Ascending aorta (tissue), 2 donors: ENCODE measurements around the gene MSN. TPM values are rescaled to one million over a fixed set of nuclear protein-coding genes. Genes with fewer than 3 reads are reported as not detected.
"Not testable (repeated sequence)": the region's sequence is repeated elsewhere in the genome, so short reads cannot be mapped to it uniquely, and the experiment has no call there.

ENCODE experiments used
- DNase-seq, 2 donors: peaks; one replicate each; pipeline ENCODE4 v3.0.0-alpha.2; 2019; ENCODE audit warnings: low spot score in 2 of 2
- H3K27ac ChIP-seq, 2 donors: fragments of 200-600 bp; sonication (generic); one replicate each; pipeline ENCODE4 v1.5.1; 2016 to 2017; ENCODE audit warnings: mild to moderate bottlenecking in 1 of 2
- H3K27me3 ChIP-seq: fragments of 200-600 bp; sonication (generic); one replicate; pipeline ENCODE4 v1.5.1; 2017
- H3K36me3 ChIP-seq, 2 donors: fragments of 200-600 bp; sonication (generic); one replicate each; pipeline ENCODE4 v1.5.1; 2016
- H3K4me1 ChIP-seq, 2 donors: fragments of 200-600 bp; sonication (generic); one replicate each; pipeline ENCODE4 v1.5.1; 2016 to 2017; ENCODE audit warnings: mild to moderate bottlenecking in 1 of 2
- H3K4me3 ChIP-seq, 2 donors: fragments of 200-600 bp; sonication (generic); one replicate each; pipeline ENCODE4 v1.5.1; 2016 to 2017; ENCODE audit warnings: mild to moderate bottlenecking in 1 of 2
- H3K9me3 ChIP-seq, 2 donors: fragments of 200-600 bp; sonication (generic); one replicate each; pipeline ENCODE4 v1.5.1; 2016
- CTCF ChIP-seq, 3 experiments: fragments of 200-600 bp in 2 of 3; fragments of 450-650 bp in 1 of 3; sonication (generic) in 2 of 3; IDR thresholded peaks; one replicate each; pipeline ENCODE4 v1.5.1; 2016 to 2019; ENCODE audit warnings: antibody characterized with exemption in 3 of 3, mild to moderate bottlenecking in 1 of 3, moderate library complexity in 1 of 3
- intact Hi-C: fragments of 100-400 bp; cut with DNase I; formaldehyde crosslinking; loops from one replicate; pipeline ENCODE4 v1.15.1; 2023
- total RNA-seq: library from RNA; depleted of rRNA; stranded (reverse); fragments of >200 nt; gene quantifications from one replicate; pipeline ENCODE4 v1.1.0, GENCODE V29; 2016

MSN gene
- total RNA-seq = 338 TPM

- Histone ChIP-seq H3K36me3 (no peaks in the 10 kb centered on the region), H3K4me3 (peak within 1 kb of the TSS; percentile 73 to 74), H3K27ac (peak within 1 kb of the TSS; percentile 91 to 99), H3K27me3 (no peaks in the 10 kb centered on the region), H3K4me1 (peaks cover 0 to under 1% of the 10 kb centered on the region in 2 donors), H3K9me3 (no peaks in the 10 kb centered on the region)
- peak in 1 of 2 donors; percentile 85 for DNase-seq
- TF ChIP-seq CTCF (IDR thresholded peaks at IDR 0.05) = no peak
- intact Hi-C loops = loop anchor here (1.0 to 2.0 kb wide), 4 partner anchors 11 to 69 kb away; no protein-coding TSS in a partner anchor
Measured at GRCh38 chrX:65667503-65668376, at the start of gene MSN. TSS of gene MSN (plus strand) at chrX:65667654. CDS start at chrX:65667842, 188 bp downstream.

DNA sequence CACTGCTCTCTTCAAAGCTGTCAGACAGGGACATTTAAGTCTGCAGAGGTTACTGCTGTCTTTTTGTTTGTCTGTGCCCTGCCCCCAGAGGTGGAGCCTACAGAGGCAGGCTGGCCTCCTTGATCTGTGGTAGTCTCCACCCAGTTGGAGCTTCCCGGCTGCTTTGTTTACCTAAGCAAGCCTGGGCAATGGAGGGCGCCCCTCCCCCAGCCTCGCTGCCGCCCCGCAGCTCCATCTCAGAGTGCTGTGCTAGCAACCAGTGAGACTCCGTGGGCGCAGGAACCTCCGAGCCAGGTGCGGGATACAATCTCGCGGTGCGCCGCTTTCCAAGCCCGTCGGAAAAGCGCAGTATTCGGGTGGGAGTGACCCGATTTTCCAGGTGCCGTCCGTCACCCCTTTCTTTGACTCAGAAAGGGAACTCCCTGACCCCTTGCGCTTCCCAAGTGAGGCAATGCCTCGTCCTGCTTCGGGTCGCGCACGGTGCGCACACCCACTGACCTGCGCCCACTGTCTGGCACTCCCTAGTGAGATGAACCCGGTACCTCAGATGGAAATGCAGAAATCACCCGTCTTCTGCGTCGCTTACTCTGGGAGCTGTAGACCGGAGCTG is 47.3 kb upstream of the MSN start:
- intact Hi-C loops, H3K36me3 ChIP-seq, H3K27me3 ChIP-seq: not testable (repeated sequence)

DNA sequence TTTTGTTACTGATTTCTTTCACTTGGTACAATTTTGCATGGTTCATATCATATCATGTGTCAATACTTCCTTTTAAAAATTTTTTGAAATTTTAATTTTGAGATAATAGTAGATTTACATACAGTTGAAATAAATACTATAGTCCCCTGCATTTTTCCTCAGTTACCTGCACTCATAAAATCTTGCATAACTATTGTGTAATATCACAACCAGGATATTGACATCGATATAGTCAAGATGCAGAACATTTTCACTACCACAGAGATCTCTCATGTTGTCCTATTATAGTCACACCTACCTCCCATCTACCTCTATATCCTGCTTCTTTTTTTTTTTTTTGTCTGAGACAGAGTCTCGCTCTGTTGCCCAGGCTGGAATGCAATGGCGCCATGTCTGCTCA is 36.7 kb upstream of the MSN start:
- no peak for TF ChIP-seq CTCF (IDR thresholded peaks at IDR 0.05)
- H3K36me3 ChIP-seq = no peaks in the 10 kb centered on the region
- no peak for DNase-seq
- H3K27me3 ChIP-seq = no peaks in the 10 kb centered on the region
- H3K4me3 ChIP-seq = no peak overlapping the region
- intact Hi-C loops = no loop called here
- H3K27ac ChIP-seq = no peak overlapping the region
- no peaks in the 10 kb centered on the region for H3K9me3 ChIP-seq
- peaks cover 0 to 4% of the 10 kb centered on the region in 2 donors for H3K4me1 ChIP-seq

More for the DNA sequence above, 47.3 kb upstream of the MSN start:
- not testable (repeated sequence) for H3K9me3 ChIP-seq, H3K4me1 ChIP-seq, H3K4me3 ChIP-seq, H3K27ac ChIP-seq, DNase-seq

DNA sequence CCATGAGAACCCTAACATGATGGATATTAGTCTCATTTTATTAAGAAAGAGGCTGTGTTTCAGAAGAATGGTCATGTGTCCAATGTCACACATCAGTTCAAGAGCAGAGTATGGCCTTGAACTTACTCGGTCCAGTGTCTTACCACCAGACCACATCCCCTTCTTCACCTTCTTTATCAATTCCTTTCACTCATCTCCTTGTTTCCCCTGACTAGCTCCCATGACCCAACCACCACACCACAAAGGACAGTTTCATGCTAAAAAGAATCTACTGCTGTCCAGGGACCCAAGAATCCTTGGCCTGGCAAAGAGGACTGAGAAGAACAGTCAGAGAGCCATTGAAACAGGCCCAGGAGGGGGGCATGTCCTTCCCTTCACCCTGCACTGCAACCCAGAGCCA is 33.6 kb upstream of the MSN start:
- Histone ChIP-seq H3K36me3 (no peaks in the 10 kb centered on the region), H3K27me3 (no peaks in the 10 kb centered on the region)
- intact Hi-C loops = no loop called here

GRCh38 chrX:65634732-65635131 is 32.7 kb upstream of the MSN start:
- H3K27ac ChIP-seq = peak overlapping the region; percentile 74 to 76
- no peaks in the 10 kb centered on the region for H3K36me3 ChIP-seq
- no peaks in the 10 kb centered on the region for H3K9me3 ChIP-seq
- DNase-seq = no peak
- intact Hi-C loops = no loop called here
- H3K4me1 ChIP-seq = peaks cover 3 to 8% of the 10 kb centered on the region in 2 donors
- H3K4me3 ChIP-seq = no peak overlapping the region
- TF ChIP-seq CTCF (IDR thresholded peaks at IDR 0.05) = no peak
- H3K27me3 ChIP-seq = no peaks in the 10 kb centered on the region

More for the DNA sequence above, 33.6 kb upstream of the MSN start:
- H3K4me1 ChIP-seq = peaks cover 3 to 8% of the 10 kb centered on the region in 2 donors
- H3K4me3 ChIP-seq = no peak overlapping the region
- no peaks in the 10 kb centered on the region for H3K9me3 ChIP-seq
- DNase-seq = no peak
- H3K27ac ChIP-seq = peak overlapping the region in 1 of 2 donors; percentile 74
- no peak for TF ChIP-seq CTCF (IDR thresholded peaks at IDR 0.05)

DNA sequence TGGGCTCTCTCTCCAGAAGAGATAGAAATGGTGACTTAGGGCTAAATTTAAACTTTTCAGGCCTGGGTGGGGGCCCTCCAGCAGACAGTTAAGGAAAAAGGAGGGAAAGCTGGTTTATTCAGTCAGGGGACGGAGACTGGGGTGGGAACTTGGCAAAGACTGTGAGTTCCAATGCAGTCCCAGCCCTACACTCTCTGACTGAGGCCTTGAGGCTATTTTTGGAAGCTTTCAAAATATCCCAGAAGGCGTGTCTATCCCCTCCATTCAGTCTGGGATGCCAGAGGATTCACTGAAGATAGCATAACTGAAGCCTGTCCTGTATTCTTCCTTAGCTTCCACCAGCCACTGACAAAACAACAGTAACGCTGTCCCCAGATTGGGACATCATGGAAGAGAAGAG is 32.1 kb upstream of the MSN start:
- peak in 1 of 2 donors; percentile 67 for DNase-seq
- intact Hi-C loops = no loop called here
- Histone ChIP-seq H3K4me3 (no peak overlapping the region), H3K4me1 (peaks cover 3 to 8% of the 10 kb centered on the region in 2 donors), H3K9me3 (no peaks in the 10 kb centered on the region), H3K36me3 (no peaks in the 10 kb centered on the region), H3K27ac (peak overlapping the region; percentile 74 to 76), H3K27me3 (no peaks in the 10 kb centered on the region)
- no peak for TF ChIP-seq CTCF (IDR thresholded peaks at IDR 0.05)
